ENCODE data around the gene LRP1.

The LRP1 gene

DNA sequence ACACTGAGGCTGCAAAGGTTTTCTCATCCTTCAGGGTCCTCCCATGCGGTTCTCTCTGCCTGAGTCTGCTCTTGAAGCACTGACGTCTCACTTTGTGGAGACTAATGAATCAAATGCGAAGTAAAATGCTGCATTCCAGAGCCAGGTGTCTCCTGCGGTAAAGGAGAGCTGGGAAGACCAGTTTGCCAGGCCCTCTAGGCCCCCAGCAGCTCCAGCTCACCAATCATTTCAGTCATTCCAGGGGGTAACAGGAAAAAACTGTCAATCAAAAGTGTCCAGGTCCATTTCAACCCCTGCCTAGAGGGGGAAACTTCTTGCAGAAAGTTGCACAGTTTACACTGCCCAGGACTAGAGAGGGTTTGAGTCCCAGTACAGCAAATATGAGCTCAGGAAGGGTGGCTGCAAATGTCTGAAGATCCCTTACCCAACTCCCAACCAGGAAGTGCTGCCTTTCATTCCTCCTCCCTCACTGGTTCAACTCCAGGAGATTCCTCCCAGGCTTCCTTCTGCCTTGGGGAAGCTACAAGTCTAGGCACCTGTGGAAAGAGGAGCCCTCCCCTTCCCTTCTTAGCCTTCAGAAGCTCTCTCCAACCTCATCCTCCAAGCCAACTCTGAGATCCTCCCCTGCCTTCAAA is 85.6 kb downstream of the LRP1 start:
- no peak overlapping the region for H3K27ac ChIP-seq (ENCODE audit: low read depth, low read length)
- H3K9ac ChIP-seq (ENCODE audit: low read length in 5 of 5) = no peak overlapping the region
- H3K4me1 ChIP-seq (ENCODE audit: control insufficient read depth in 5 of 5, insufficient read depth in 5 of 5, low read length in 5 of 5) = peaks cover 0 to 49% (median 39%) of the 10 kb centered on the region in 5 donors
- H3K36me3 ChIP-seq (ENCODE audit: control insufficient read depth in 5 of 5, insufficient read depth in 5 of 5, low read length in 5 of 5) = peaks cover 0 to 46% (median 40%) of the 10 kb centered on the region in 5 donors
- peaks cover 5 to 32% (median 23%) of the 10 kb centered on the region in 5 donors for H3K27me3 ChIP-seq (ENCODE audit: control insufficient read depth in 5 of 5, insufficient read depth in 4 of 5, low read length in 5 of 5)
- no peak overlapping the region for H3K4me3 ChIP-seq (ENCODE audit: low read depth in 1 of 5, low read length in 5 of 5)
- no peaks in the 10 kb centered on the region for H3K9me3 ChIP-seq (ENCODE audit: control insufficient read depth in 5 of 5, low read length in 5 of 5)

DNA sequence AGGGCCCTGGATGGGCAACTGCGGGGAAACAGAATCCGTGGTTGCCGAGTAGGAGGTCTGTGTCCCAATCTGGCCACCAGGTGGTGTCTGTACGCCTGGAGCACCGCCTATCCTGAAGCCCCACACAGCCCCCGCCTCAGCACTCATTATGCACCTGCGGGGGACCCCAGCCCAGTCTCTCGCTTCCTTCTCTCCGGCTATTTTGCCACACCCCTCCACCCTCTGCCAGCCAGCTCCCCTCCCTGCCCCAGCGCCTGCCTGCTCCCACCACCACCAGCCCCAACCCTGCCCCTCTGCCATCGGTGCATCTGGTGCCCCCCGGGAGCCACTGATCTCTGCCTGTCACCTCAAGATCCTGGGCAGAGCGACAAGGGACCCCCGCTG is 86.1 kb downstream of the LRP1 start:
- Histone ChIP-seq H3K9ac (ENCODE audit: low read length in 5 of 5) (no peak overlapping the region), H3K27me3 (ENCODE audit: control insufficient read depth in 5 of 5, insufficient read depth in 4 of 5, low read length in 5 of 5) (peaks cover 5 to 37% (median 27%) of the 10 kb centered on the region in 5 donors), H3K27ac (ENCODE audit: low read depth, low read length) (no peak overlapping the region), H3K4me1 (ENCODE audit: control insufficient read depth in 5 of 5, insufficient read depth in 5 of 5, low read length in 5 of 5) (peaks cover 0 to 53% (median 39%) of the 10 kb centered on the region in 5 donors), H3K36me3 (ENCODE audit: control insufficient read depth in 5 of 5, insufficient read depth in 5 of 5, low read length in 5 of 5) (peaks cover 0 to 41% (median 35%) of the 10 kb centered on the region in 5 donors), H3K9me3 (ENCODE audit: control insufficient read depth in 5 of 5, low read length in 5 of 5) (no peaks in the 10 kb centered on the region), H3K4me3 (ENCODE audit: low read depth in 1 of 5, low read length in 5 of 5) (no peak overlapping the region)

- Histone ChIP-seq H3K4me3 (ENCODE audit: low read depth in 1 of 5, low read length in 5 of 5) (no peak overlapping the region), H3K36me3 (ENCODE audit: control insufficient read depth in 5 of 5, insufficient read depth in 5 of 5, low read length in 5 of 5) (peaks cover 0 to 34% (median 28%) of the 10 kb centered on the region in 5 donors), H3K4me1 (ENCODE audit: control insufficient read depth in 5 of 5, insufficient read depth in 5 of 5, low read length in 5 of 5) (peaks cover 0 to 53% (median 39%) of the 10 kb centered on the region in 5 donors), H3K9me3 (ENCODE audit: control insufficient read depth in 5 of 5, low read length in 5 of 5) (no peaks in the 10 kb centered on the region), H3K9ac (ENCODE audit: low read length in 5 of 5) (no peak overlapping the region), H3K27ac (ENCODE audit: low read depth, low read length) (no peak overlapping the region), H3K27me3 (ENCODE audit: control insufficient read depth in 5 of 5, insufficient read depth in 4 of 5, low read length in 5 of 5) (peaks cover 7 to 44% (median 34%) of the 10 kb centered on the region in 5 donors)
Observed at GRCh38 chr12:57215065-57215464, 86.8 kb downstream of the LRP1 start.

- H3K27me3 ChIP-seq (ENCODE audit: control insufficient read depth in 5 of 5, insufficient read depth in 4 of 5, low read length in 5 of 5) = peaks cover 10 to 47% (median 36%) of the 10 kb centered on the region in 5 donors
Observed at GRCh38 chr12:57215668-57216013, 87.4 kb downstream of the LRP1 start.

GRCh38 chr12:57216014-57216911 is 88.0 kb downstream of the LRP1 start, which contains the start of gene NXPH4:
TSS of gene NXPH4 (plus strand) at chr12:57216794. CDS start at chr12:57216970, 176 bp downstream.
- no peaks in the 10 kb centered on the region for H3K9me3 ChIP-seq (ENCODE audit: control insufficient read depth in 5 of 5, low read length in 5 of 5)
- no peak within 1 kb of the TSS for H3K27ac ChIP-seq (ENCODE audit: low read depth, low read length)
- peaks cover 15 to 53% (median 43%) of the 10 kb centered on the region in 5 donors for H3K27me3 ChIP-seq (ENCODE audit: control insufficient read depth in 5 of 5, insufficient read depth in 4 of 5, low read length in 5 of 5)
- peaks cover 0 to 53% (median 39%) of the 10 kb centered on the region in 5 donors for H3K4me1 ChIP-seq (ENCODE audit: control insufficient read depth in 5 of 5, insufficient read depth in 5 of 5, low read length in 5 of 5)
- H3K36me3 ChIP-seq (ENCODE audit: control insufficient read depth in 5 of 5, insufficient read depth in 5 of 5, low read length in 5 of 5) = peaks cover 0 to 22% (median 16%) of the 10 kb centered on the region in 5 donors
- H3K4me3 ChIP-seq (ENCODE audit: low read depth in 1 of 5, low read length in 5 of 5) = peak within 1 kb of the TSS in 4 of 5 donors; percentile 32 to 59 (median 48)
- H3K9ac ChIP-seq (ENCODE audit: low read length in 5 of 5) = peak within 1 kb of the TSS in 1 of 5 donors; percentile 14

More at GRCh38 chr12:57215668-57216013, 87.4 kb downstream of the LRP1 start:
- Histone ChIP-seq H3K9me3 (ENCODE audit: control insufficient read depth in 5 of 5, low read length in 5 of 5) (no peaks in the 10 kb centered on the region), H3K9ac (ENCODE audit: low read length in 5 of 5) (no peak overlapping the region), H3K4me1 (ENCODE audit: control insufficient read depth in 5 of 5, insufficient read depth in 5 of 5, low read length in 5 of 5) (peaks cover 0 to 53% (median 39%) of the 10 kb centered on the region in 5 donors), H3K27ac (ENCODE audit: low read depth, low read length) (no peak overlapping the region), H3K36me3 (ENCODE audit: control insufficient read depth in 5 of 5, insufficient read depth in 5 of 5, low read length in 5 of 5) (peaks cover 0 to 28% (median 22%) of the 10 kb centered on the region in 5 donors), H3K4me3 (ENCODE audit: low read depth in 1 of 5, low read length in 5 of 5) (no peak overlapping the region)

- no peak overlapping the region for H3K27ac ChIP-seq (ENCODE audit: low read depth, low read length)
- H3K9ac ChIP-seq (ENCODE audit: low read length in 5 of 5) = peak overlapping the region in 1 of 5 donors; percentile 14
- H3K9me3 ChIP-seq (ENCODE audit: control insufficient read depth in 5 of 5, low read length in 5 of 5) = no peaks in the 10 kb centered on the region
- peaks cover 23 to 60% (median 49%) of the 10 kb centered on the region in 5 donors for H3K27me3 ChIP-seq (ENCODE audit: control insufficient read depth in 5 of 5, insufficient read depth in 4 of 5, low read length in 5 of 5)
- peak overlapping the region in 4 of 5 donors; percentile 32 to 59 (median 48) for H3K4me3 ChIP-seq (ENCODE audit: low read depth in 1 of 5, low read length in 5 of 5)
- H3K4me1 ChIP-seq (ENCODE audit: control insufficient read depth in 5 of 5, insufficient read depth in 5 of 5, low read length in 5 of 5) = peaks cover 0 to 53% (median 39%) of the 10 kb centered on the region in 5 donors
- H3K36me3 ChIP-seq (ENCODE audit: control insufficient read depth in 5 of 5, insufficient read depth in 5 of 5, low read length in 5 of 5) = peaks cover 0 to 13% (median 6%) of the 10 kb centered on the region in 5 donors
Observed at GRCh38 chr12:57216921-57217879, 88.9 kb downstream of the LRP1 start.

DNA sequence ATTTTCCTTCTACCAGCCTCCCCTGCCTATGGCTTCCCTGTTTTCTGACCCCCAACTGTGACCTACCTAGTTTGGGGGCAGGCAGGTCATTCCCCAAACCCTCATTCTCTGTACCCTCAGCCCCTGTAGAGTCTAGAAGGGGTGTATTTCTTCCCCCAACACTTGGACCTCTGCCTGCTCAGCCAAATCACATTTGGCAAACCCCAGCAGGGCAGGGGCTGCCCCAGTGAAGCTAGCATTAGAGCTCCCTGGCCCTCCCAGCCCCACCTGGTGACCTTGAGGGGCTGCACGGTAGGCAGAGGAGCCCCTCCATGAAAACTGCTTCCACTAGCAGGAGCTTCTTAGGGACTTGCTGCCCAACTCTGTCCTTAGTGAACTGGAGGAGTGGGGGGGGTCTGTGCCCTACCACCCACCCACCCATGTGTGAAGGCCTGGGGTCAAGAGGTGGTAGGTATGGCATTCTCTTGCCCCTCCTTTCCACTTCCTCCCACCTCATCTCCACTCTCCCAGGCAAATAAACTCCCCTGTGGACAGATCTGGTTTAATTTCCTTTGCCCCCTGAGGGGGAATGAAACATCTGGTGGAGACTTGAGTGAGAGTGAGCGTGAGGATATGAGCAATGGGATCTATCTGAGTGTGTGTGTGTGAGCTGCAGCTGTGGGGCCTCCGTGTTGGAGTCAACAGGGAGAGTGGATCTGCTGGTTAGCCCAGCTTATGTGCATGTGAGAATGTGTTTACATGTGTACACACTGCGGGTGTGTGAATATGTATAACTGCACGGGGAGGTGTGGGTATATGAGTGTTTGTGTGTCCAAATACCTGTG is 90.0 kb downstream of the LRP1 start:
- peaks cover 0 to 7% (median 2%) of the 10 kb centered on the region in 5 donors for H3K36me3 ChIP-seq (ENCODE audit: control insufficient read depth in 5 of 5, insufficient read depth in 5 of 5, low read length in 5 of 5)
- H3K4me3 ChIP-seq (ENCODE audit: low read depth in 1 of 5, low read length in 5 of 5) = no peak overlapping the region
- H3K4me1 ChIP-seq (ENCODE audit: control insufficient read depth in 5 of 5, insufficient read depth in 5 of 5, low read length in 5 of 5) = peaks cover 0 to 48% (median 36%) of the 10 kb centered on the region in 5 donors
- no peak overlapping the region for H3K9ac ChIP-seq (ENCODE audit: low read length in 5 of 5)
- no peak overlapping the region for H3K27ac ChIP-seq (ENCODE audit: low read depth, low read length)
- H3K27me3 ChIP-seq (ENCODE audit: control insufficient read depth in 5 of 5, insufficient read depth in 4 of 5, low read length in 5 of 5) = peaks cover 27 to 70% (median 58%) of the 10 kb centered on the region in 5 donors
- no peaks in the 10 kb centered on the region for H3K9me3 ChIP-seq (ENCODE audit: control insufficient read depth in 5 of 5, low read length in 5 of 5)

DNA sequence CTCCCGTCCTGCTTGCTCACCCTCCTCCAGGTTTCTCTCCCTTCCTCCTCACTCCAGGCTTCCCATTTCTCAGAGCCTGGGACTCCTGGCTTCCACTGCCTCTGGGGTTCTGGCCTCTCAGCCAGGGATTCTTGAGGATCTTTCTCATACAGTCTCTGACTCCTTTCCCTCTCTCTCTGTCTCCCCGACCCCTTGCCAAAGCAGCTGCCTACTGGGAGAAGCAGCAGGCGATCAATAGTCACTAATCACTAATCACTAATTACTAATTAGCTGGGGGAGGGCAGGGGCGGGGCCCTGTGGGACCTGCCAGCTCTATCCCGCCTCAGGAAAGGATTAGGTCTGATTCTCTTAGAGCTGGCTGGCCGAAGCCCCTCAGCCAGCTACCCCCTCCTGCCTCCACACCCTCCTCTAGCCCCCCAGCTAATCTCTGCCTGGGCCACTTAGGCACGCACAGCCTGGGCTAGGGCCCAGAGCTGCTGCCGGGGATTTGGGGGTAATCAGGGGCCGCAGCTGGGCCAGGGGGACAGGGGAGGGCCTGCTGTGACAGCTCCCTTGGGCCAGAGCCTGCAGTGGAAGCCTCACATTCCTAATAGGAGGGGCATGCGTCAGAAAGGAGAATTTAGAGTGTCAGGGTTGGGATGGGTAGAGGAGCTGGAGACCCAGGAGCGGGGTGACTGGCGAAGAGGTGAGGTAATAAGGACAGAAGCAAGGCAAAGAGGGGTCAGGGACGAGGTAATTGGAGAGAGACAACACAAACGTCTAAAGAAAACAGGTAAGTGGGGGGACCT is 91.1 kb downstream of the LRP1 start:
- peaks cover 0 to 44% (median 35%) of the 10 kb centered on the region in 5 donors for H3K4me1 ChIP-seq (ENCODE audit: control insufficient read depth in 5 of 5, insufficient read depth in 5 of 5, low read length in 5 of 5)
- H3K36me3 ChIP-seq (ENCODE audit: control insufficient read depth in 5 of 5, insufficient read depth in 5 of 5, low read length in 5 of 5) = no peaks in the 10 kb centered on the region
- no peak overlapping the region for H3K27ac ChIP-seq (ENCODE audit: low read depth, low read length)
- H3K27me3 ChIP-seq (ENCODE audit: control insufficient read depth in 5 of 5, insufficient read depth in 4 of 5, low read length in 5 of 5) = peaks cover 32 to 75% (median 61%) of the 10 kb centered on the region in 5 donors
- no peaks in the 10 kb centered on the region for H3K9me3 ChIP-seq (ENCODE audit: control insufficient read depth in 5 of 5, low read length in 5 of 5)
- H3K9ac ChIP-seq (ENCODE audit: low read length in 5 of 5) = no peak overlapping the region
- H3K4me3 ChIP-seq (ENCODE audit: low read depth in 1 of 5, low read length in 5 of 5) = no peak overlapping the region
